ENCODE results near the gene FGD3.

- no peak for TF ChIP-seq CTCF (optimal IDR thresholded peaks at IDR 0.05 in 1 of 3, IDR thresholded peaks at IDR 0.05 in 1 of 3, conservative IDR thresholded peaks at IDR 0.05 in 1 of 3; ENCODE audit: extremely low read depth in 1 of 3, insufficient read depth in 2 of 3, low read length in 3 of 3)
- TF ChIP-seq EZH2 (IDR thresholded peaks at IDR 0.05; ENCODE audit: low read length): no peak
Measured at GRCh38 chr9:92961627-92962302, 14.4 kb downstream of the FGD3 start.

Measured in keratinocyte (primary cell).